Activated T-helper 2 cell treated with anti-CD3 and anti-CD28 coated beads, Interferon-gamma antibody, Interleukin-2, Interleukin-4, amounts not matched to agents 10 μg/mL and 5 μg/mL and 100 μg/mL, durations not matched to agents 14 hours and 24 hours and 36 hours (primary cell): ENCODE measurements around the gene TSSK6. TPM values are rescaled to one million over a fixed set of nuclear protein-coding genes. Genes with fewer than 3 reads are reported as not detected.

Experiments
- DNase-seq: peaks from one replicate; pipeline ENCODE4 v3.0.0; 2021; ENCODE audit warnings: low spot score
- H3K27ac Mint-ChIP-seq: one replicate; pipeline ENCODE4 v1.8.0; 2021; ENCODE audit warnings: mixed read lengths
- H3K27me3 Mint-ChIP-seq: one replicate; pipeline ENCODE4 v1.8.0; 2021; ENCODE audit warnings: low read depth, mixed read lengths
- H3K36me3 Mint-ChIP-seq: one replicate; pipeline ENCODE4 v1.8.0; 2021; ENCODE audit warnings: low read depth, mixed read lengths
- H3K4me1 Mint-ChIP-seq: one replicate; pipeline ENCODE4 v1.8.0; 2021; ENCODE audit warnings: low read depth, mixed read lengths
- H3K4me3 Mint-ChIP-seq: one replicate; pipeline ENCODE4 v1.8.0; 2021; ENCODE audit warnings: low read depth, mild to moderate bottlenecking, moderate library complexity, mixed read lengths
- H3K9me3 Mint-ChIP-seq: one replicate; pipeline ENCODE4 v1.8.0; 2021; ENCODE audit warnings: mixed read lengths
- intact Hi-C: fragments of 100-400 bp; cut with micrococcal nuclease; formaldehyde crosslinking; loops from one replicate; pipeline ENCODE4 v1.15.1; 2023
- total RNA-seq: library from RNA; stranded (reverse); gene quantifications from 2 replicates; pipeline ENCODE4 v1.2.3, GENCODE V29; 2022

TSSK6 gene
- total RNA-seq, 1 donor from 2014 or later: 2.9 TPM

DNA sequence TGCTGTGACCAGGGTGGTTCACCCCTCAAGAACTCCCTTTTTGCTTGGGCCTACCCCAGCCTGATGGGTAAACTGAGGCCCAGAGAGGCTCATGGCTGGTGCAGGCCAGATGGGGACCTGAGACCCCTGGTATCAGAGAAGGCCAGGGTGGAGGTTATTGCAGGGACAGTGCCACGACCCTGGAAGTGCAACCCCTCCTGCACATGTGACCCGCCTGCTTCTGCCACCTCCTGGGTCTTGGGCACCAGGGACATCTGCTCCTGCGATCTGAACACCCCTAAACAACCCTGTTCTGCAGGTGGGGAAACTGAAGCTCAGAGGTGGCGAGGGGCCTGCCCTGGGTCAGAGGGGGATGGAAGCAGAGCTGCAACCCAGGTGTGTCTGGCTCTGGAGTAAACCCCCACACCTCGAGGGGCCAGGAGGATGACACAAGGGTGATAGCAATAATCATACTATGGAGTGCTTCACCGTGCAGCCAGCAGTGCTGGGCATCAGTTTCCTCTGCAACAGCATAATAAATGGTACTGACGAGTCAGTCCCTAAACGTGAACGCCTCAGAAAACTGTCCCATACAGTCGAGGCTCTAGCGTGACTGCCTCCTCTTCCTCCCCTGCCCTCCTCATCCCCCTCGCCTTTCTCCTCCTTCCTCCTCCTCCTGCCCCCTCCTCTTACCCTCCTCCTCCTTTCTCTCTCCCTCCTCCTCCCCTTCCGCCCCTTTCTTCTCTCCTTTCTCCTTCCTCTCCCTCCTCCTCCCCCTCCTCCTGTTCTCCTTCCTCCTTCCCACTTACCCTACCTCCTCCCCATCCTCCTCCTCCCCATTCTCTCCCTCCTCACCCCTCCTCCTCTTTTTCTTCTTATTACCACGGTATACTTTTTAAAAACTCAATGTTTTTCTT lies 17.7 kb upstream of the TSSK6 start:
- Mint-ChIP-seq H3K9me3 (no peaks in the 10 kb centered on the region), H3K27me3 (peaks cover 11% of the 10 kb centered on the region), H3K36me3 (peaks cover 11% of the 10 kb centered on the region), H3K4me1 (peaks cover 6% of the 10 kb centered on the region), H3K27ac (no peak overlapping the region), H3K4me3 (no peak overlapping the region)
- no peak for DNase-seq
- intact Hi-C loops: loop anchor here (1.0 kb wide), 2 partner anchors 21 to 110 kb away; partner anchors contain the start of gene GMIP

DNA sequence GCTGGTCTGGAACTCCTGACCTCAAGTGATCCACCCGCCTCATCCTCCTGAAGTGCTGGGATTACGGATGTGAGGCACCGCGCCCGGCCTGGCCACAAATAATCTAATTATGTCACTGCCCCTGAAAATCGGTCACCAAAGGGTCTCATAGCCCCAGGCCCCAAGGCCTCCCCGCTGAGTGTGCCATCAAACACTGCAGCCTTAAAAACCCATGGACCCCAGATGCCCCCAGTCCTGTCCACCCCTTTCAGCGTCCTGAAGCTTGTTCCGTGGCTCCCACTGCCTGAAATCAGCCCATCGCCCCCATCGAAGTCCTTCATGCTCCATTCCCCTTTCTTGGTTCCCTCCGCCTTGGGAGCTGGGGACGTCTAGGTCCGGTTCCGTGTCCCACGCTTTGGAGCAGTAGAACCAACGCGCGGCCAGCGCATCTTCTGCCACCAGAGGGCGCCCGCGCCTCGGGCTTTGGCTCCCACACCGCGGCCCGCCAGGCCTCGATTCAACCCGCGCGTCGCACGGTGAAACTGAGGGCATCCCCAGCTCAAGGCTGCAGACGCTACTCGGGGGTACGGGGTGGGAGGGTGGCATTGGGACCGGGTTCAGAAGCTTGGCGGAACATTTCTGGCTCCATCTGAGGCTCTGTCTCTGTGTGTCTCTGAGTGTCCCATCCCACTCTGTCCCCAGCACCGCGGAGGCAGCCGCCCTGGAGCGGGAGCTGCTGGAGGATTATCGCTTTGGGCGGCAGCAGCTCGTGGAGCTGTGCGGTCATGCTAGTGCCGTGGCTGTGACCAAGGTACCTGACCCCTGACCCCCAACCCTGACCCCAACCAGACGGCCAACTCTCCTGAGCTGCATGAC lies 16.8 kb upstream of the TSSK6 start:
- Mint-ChIP-seq H3K36me3 (peaks cover 17% of the 10 kb centered on the region), H3K27me3 (peaks cover 5% of the 10 kb centered on the region), H3K9me3 (no peaks in the 10 kb centered on the region), H3K4me3 (no peak overlapping the region), H3K27ac (no peak overlapping the region), H3K4me1 (peaks cover 4% of the 10 kb centered on the region)
- intact Hi-C loops: loop anchor here (1.0 kb wide), 2 partner anchors 22 to 111 kb away; partner anchors contain the start of gene GMIP
- DNase-seq: peak; percentile 76

DNA sequence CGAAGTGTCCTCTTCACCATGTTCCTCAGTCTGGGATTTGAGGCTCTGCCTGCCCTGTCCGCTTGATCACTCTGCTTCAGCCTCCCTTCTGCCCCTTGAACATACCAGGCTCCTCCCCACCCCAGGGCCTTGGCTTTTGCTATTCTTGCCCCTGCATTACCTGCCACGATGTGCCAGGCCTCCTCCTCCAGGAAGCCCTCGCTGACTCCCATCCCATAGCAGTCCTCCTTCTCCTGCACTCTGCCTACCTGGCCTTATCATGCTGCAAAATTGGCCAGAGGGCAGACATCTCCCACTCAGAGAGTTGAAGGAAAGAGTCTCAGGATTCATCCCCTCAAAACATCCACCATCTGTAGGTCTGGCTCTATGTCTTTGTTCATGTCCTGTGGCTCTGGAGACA lies 15.5 kb upstream of the TSSK6 start:
- no peak for DNase-seq
- Mint-ChIP-seq H3K36me3 (peaks cover 16% of the 10 kb centered on the region), H3K4me1 (peaks cover 4% of the 10 kb centered on the region), H3K27me3 (no peaks in the 10 kb centered on the region), H3K27ac (no peak overlapping the region), H3K9me3 (no peaks in the 10 kb centered on the region), H3K4me3 (no peak overlapping the region)
- intact Hi-C loops: no loop called here

GRCh38 chr19:19530423-19530804 lies 15.1 kb upstream of the TSSK6 start:
- H3K27ac Mint-ChIP-seq: no peak overlapping the region
- H3K4me3 Mint-ChIP-seq: no peak overlapping the region
- H3K36me3 Mint-ChIP-seq: peaks cover 16% of the 10 kb centered on the region
- intact Hi-C loops: no loop called here
- H3K9me3 Mint-ChIP-seq: no peaks in the 10 kb centered on the region
- no peaks in the 10 kb centered on the region for H3K27me3 Mint-ChIP-seq
- DNase-seq: no peak
- H3K4me1 Mint-ChIP-seq: peaks cover 4% of the 10 kb centered on the region

- Mint-ChIP-seq H3K4me1 (peaks cover 4% of the 10 kb centered on the region), H3K9me3 (no peaks in the 10 kb centered on the region), H3K36me3 (peaks cover 16% of the 10 kb centered on the region), H3K27ac (no peak overlapping the region), H3K4me3 (no peak overlapping the region), H3K27me3 (no peaks in the 10 kb centered on the region)
- DNase-seq: no peak
- intact Hi-C loops: no loop called here
Observed at GRCh38 chr19:19529783-19530422, 14.6 kb upstream of the TSSK6 start.

GRCh38 chr19:19528721-19529490 lies 13.6 kb upstream of the TSSK6 start, which contains the start of gene YJEFN3:
Gene YJEFN3, plus strand, starts transcription at chr19:19528911. Its CDS starts 22 bp downstream, at chr19:19528933.
- Mint-ChIP-seq H3K36me3 (peaks cover 18% of the 10 kb centered on the region), H3K27ac (no peak within 1 kb of the TSS), H3K27me3 (no peaks in the 10 kb centered on the region), H3K4me1 (peaks cover 4% of the 10 kb centered on the region), H3K4me3 (no peak within 1 kb of the TSS), H3K9me3 (no peaks in the 10 kb centered on the region)
- no peak for DNase-seq
- intact Hi-C loops: no loop called here

DNA sequence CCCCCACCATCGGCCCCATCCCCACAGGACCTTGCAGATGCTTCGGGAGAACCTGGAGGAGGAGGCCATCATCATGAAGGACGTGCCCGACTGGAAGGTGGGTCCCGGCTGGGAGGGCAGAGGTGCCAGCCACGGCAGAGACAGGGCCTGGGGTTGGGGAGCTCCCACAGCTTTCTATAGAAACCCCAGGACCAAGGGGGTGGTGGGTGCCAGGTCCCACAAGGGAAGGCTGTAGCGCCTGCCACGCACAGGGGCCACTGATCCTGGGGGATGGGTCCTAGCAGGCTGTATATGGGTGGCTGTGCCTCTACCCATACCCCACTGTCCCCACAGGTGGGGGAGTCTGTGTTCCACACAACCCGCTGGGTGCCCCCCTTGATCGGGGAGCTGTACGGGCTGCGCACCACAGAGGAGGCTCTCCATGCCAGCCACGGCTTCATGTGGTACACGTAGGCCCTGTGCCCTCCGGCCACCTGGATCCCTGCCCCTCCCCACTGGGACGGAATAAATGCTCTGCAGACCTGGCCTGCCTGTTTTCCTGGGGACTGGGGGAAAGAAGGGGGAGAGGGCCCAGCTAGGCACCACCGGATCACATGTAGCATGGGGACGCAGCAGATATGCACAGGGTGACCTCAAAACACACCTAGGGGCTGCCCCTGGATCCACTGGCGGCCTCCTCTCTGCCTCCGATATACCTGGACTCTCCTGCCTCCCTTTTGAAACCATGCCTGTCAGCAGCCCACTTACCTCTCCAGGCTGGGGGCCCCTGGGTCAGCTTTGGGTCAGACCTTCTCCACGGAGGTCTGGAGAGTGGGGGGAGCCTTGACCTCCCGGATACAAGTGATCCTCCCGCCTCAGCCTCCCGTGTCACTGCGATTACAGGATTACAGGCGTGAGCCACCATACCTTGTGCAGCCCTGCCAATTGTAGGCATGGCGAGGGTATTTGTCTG lies 12.6 kb upstream of the TSSK6 start:
- no peak overlapping the region for H3K27ac Mint-ChIP-seq
- no peak for DNase-seq
- intact Hi-C loops: no loop called here
- H3K4me3 Mint-ChIP-seq: no peak overlapping the region
- no peaks in the 10 kb centered on the region for H3K27me3 Mint-ChIP-seq
- H3K4me1 Mint-ChIP-seq: peaks cover 4% of the 10 kb centered on the region
- peaks cover 20% of the 10 kb centered on the region for H3K36me3 Mint-ChIP-seq
- no peaks in the 10 kb centered on the region for H3K9me3 Mint-ChIP-seq

- no peaks in the 10 kb centered on the region for H3K27me3 Mint-ChIP-seq
- no peaks in the 10 kb centered on the region for H3K9me3 Mint-ChIP-seq
Observed at GRCh38 chr19:19527371-19527656, 12.0 kb upstream of the TSSK6 start.

DNA sequence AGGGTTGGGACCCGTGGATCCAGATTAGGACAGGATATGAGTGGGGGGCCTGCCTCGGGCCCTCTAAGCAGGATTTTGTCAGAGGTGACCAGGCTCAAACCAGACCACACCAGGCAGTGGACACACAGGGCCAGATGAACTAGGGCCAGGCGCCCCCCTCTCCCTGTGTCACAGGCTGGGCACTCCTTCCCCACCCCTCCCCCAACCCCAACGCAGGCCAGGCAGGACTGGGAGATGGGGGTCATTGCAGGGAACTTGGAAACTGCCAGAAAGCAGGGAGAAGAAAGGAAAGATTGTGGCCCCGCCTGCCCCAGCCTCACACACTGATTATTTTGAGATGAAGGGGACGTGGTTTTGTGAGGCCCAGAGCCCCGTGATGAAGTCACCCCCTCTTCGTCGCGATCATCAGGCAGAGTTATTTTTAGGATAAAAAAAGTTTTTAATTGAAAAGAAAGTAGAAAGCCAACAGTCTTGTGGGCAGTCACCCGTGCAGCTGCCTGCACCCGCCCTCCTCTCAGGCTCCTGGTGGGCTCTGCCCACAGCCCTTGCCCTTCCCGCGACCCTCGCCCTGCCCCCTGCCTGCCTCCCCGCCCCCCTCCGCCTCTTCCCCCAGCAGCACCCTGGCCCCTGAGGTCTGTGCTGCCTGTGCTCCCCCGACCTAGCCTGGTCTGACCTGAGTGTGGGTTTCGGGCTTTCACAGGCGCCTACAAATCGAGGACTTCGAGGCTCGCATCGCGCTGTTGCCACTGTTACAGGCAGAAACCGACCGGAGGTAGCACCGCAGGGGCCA lies 11.4 kb upstream of the TSSK6 start:
- Mint-ChIP-seq H3K27ac (no peak overlapping the region), H3K27me3 (no peaks in the 10 kb centered on the region), H3K36me3 (peaks cover 20% of the 10 kb centered on the region), H3K4me1 (no peaks in the 10 kb centered on the region), H3K9me3 (no peaks in the 10 kb centered on the region), H3K4me3 (no peak overlapping the region)
- no peak for DNase-seq
- intact Hi-C loops: no loop called here

More at GRCh38 chr19:19527371-19527656, 12.0 kb upstream of the TSSK6 start:
- no peak overlapping the region for H3K4me3 Mint-ChIP-seq
- intact Hi-C loops: no loop called here
- peaks cover 24% of the 10 kb centered on the region for H3K36me3 Mint-ChIP-seq
- H3K4me1 Mint-ChIP-seq: peaks cover 4% of the 10 kb centered on the region
- no peak for DNase-seq
- H3K27ac Mint-ChIP-seq: no peak overlapping the region

DNA sequence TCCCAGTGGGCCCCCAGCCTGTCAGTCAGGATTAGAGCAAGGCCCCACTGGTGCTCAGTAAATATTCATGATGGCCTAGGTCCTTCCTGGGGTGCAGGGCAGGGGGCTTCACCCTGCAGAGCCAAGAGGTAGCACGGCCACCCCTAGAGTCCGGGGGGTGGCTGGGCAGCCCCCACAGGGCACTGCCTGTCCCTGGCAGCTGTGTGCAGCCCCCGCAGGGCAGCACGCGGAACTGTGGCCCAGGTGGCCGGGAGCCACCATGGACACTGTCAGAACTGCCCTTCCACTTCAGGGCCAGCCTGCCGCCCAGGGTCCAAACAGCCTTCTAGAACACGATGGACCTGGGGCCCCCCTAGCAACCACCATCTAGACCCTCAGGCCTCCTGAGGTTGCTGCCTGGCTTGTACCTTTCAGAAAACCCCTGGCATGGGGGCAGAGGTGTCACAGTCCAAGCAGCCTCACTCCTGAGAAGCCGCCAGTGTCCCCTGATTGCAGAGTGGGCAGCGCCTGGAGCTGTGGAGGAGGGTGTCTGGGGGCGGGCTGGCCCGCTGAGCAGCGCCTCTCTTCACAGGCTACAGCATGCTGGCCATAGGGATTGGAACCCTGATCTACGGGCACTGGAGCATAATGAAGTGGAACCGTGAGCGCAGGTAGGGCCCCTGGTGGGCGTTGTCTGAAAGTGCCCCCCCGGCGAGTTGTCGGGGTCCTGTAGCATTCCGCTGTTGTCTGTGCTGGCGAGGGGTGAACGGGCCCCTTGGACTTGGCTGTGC lies 10.4 kb upstream of the TSSK6 start:
- Mint-ChIP-seq H3K9me3 (no peaks in the 10 kb centered on the region), H3K27me3 (no peaks in the 10 kb centered on the region), H3K4me3 (no peak overlapping the region), H3K27ac (no peak overlapping the region), H3K4me1 (peaks cover 3% of the 10 kb centered on the region), H3K36me3 (peaks cover 24% of the 10 kb centered on the region)
- intact Hi-C loops: no loop called here
- DNase-seq: no peak
